IPS-11a (cell line): ENCODE measurements around the gene EYS.
"Not testable (repeated sequence)": the region's sequence is repeated elsewhere in the genome, so short reads cannot be mapped to it uniquely, and the experiment has no call there.

ENCODE experiments used
- H3K4me3 ChIP-seq: one replicate; pipeline ENCODE4 v1.5.1; 2013; ENCODE audit warnings: low read depth, low read length, control low read depth

Gene EYS

DNA sequence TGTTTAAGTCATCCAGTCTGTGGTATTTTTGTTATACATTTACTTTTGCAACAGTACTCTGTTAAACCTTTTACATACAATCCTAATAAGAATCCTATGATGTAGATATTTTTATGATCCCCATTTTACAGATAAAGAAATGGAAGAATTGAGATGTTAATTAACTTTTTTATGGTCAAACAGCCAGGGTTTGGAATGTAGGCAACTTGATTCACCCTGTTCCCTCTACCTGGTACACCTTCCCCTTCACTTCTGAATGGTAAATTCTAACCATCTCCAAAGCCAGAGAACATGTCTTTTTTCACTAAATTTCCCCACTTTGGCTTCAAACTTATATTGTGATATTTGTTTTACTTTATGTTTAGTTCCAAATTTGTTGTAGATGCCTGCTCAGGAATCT is 1771.3 kb downstream of the EYS start:
- H3K4me3 ChIP-seq: no peak overlapping the region

DNA sequence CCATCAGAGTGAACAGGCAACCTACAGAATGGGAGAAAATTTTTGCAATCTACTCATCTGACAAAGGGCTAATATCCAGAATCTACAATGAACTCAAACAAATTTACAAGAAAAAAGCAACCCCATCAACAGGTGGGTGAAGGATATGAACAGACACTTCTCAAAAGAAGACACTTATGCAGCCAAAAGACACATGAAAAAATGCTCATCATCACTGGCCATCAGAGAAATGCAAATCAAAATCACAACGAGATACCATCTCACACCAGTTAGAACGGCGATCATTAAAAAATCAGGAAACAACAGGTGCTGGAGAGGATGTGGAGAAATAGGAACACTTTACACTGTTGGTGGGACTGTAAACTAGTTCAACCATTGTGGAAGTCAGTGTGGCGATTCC is 1773.1 kb downstream of the EYS start:
- H3K4me3 ChIP-seq: not testable (repeated sequence)

DNA sequence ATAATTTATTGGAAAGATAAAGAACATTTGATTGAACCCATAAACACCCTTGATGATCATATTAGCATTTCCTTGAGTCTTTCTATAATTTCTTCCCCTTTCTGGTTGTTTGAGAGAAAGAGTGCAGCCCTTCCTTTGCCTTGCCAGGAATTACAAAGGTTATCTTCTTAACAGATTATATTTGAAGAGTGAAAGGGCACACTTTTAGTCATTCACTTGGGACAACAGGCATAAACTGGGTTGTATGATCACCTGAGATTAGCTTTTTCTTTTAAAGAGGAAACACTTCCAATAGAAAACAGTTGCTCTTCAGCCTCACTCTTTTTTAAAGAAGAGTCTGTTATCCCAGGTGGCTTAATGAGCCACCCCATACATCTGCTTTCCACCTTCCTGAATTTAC is 1776.2 kb downstream of the EYS start:
- no peak overlapping the region for H3K4me3 ChIP-seq

DNA sequence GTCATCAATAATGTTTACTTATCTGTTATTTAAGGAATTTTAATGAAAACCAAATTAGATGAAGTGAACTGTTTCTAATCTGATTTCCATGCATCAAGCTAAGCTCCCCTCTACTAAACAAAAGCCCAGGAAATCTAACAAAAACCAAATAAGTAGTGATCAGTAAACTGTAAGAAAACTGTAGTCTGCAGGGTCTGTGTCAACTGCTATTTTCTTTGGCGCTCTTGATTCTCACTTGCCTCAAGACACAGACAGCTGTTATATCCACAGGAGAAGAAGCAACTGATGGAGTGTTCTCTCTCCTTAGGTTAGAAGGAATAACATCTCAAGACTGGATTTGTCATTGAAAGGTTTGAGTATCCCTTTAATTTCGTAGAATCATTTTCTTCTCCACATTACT is 1777.9 kb downstream of the EYS start:
- no peak overlapping the region for H3K4me3 ChIP-seq

DNA sequence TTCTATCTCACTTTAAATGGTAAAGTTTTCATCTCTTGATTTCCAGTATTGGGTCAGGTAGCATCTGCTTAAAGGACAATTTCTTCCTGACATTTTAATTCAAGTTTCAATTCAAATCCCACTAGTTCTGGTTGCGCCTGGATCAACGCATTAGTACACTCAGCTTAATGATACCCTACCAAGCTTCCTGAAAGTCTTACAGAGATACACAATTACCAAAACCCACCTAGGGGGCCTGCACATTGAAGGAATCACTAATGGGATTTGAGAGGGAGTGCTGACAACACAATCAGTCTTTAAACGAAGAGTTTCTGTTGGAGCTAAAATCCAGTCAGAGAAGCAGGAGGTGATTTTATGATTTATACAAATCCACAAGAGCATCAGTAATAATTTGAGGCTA is 1778.4 kb downstream of the EYS start:
- no peak overlapping the region for H3K4me3 ChIP-seq

DNA sequence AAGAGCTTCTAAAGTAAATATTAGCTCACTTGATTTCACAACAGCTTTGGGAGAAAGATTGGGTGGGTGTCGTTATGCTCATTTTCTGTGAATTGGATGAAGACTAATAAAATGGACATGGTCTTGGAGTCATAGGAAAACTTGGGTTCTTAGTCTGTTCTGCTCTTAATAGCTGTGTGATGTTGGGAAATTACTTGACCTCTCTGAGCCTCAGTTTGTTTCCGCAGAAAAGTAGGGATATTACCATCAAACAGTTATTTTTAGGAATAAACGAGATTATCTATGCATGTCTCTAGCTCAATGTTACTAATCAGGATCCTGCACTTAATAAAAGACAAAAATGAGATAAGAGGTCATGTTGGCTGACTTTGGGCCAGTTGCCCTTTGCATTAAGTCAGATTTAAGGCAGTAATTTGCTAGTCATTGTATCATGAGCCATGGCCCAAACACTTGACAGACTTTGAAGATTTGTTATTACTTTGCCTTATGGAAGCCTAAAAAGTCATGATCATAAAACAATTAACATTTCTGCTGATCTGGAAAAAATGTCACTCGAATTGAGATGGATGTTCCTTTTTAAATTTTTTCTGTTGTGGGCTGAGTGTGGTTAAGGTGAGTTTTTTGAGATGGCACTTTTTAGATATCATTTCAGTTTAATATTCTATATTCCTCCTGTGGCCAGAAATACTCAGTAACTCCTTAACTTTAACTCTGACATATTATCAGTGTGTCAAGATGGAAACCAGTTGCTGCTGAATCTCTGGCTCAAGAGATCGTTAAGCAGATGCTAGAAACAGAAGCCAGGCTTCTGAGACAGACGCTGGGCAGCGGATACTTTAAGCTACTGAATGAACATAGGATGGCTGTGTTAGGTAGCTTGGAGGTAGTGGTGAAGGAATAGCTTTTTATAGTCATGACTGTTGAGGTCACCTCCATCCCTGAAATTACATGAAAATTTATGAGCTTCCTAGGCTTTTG is 1779.8 kb downstream of the EYS start:
- no peak overlapping the region for H3K4me3 ChIP-seq

DNA sequence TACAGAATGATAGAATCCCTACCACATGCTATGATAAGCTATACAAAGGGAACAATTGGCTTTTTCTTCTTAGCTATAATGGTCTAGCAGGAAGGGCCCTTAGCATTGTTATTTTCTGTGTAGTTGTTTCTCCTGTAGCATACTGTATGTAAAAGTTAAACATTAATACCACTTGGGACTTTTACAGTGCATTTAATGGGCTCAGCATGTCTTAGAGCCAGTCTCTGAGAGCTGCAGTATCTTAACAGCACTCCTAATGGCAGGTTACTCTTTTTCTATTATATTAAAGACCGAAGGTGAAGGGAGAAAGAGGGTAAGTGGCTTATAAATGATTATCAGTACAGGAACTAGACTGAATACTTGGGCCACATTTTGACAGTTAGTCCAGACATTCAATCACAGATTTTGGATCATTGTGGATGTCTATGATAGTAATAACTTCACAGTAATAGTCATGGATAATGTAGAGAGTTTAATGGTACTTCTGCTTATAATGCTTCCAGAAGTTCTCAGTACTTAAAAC is 1780.7 kb downstream of the EYS start:
- H3K4me3 ChIP-seq: no peak overlapping the region

DNA sequence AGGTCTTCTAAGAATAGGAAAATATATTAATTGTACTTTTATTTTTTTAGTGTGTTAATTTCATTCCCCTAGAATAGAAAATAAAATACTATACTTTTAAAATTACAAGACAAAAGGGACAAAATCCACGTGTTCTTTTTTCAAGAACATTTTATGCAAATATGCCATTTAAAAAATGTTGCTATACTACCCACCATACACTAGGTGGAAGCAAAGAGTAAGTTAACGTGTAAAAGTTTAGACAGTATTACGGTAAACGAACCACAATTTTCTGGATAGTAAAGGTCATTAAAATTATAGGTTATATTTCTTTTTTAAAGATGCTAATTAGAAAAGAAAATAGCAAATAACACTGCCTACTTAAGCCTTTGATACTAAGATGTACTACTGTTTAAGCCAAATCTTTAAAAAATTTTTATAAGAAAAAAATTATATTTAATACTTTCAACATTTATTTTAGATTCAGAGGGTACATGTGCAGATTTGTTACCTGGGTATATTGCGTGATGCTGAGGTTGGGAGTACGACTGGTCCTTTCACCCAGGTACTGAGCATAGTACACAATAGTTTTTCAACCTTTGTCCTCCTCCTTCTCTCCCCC is 1783.8 kb downstream of the EYS start:
- H3K4me3 ChIP-seq: no peak overlapping the region

DNA sequence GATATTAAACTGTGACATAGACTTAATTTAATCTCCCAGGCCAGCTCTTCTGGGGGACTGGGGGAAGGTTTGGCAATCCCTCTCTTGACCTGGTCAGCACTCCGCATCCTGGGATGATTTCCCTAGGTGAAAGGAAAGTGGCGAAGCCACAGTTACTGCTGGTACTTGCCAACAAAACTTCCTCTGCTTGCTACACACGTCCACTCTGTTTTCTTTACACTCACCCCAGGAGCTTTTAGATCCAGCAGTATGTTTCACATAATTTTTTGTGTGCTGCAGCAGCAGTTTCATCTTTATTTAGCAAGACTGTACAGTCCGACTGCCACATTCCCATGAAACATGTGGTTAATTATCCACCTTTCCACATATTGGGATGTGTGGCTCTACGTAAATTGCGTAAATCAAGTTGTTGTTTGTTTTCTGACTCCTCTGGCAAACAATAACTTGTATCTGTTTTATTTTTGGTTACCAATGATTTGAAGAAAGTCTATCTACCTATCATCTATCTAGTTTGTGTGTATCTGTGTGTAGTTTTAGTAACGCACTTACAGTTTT is 1787.4 kb downstream of the EYS start:
- no peak overlapping the region for H3K4me3 ChIP-seq

DNA sequence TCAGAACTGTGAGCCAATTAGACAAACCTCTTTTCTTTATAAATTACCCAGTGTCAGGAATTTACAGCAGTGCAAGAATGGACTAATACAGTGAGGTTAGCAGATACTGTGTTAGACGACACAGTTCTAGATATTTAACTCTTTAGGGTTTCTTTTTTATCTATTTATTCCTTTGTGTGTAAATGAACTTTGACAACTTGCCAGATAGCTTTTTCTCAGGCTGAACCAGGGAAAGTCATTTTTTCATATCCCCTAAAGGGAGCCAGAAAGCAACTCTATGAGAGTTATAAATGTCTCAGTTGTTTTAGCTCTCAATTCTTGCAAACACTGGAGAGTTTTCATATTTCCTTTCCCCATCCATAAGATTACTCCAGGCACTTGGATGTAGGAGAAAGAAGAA is 1794.1 kb downstream of the EYS start:
- no peak overlapping the region for H3K4me3 ChIP-seq

DNA sequence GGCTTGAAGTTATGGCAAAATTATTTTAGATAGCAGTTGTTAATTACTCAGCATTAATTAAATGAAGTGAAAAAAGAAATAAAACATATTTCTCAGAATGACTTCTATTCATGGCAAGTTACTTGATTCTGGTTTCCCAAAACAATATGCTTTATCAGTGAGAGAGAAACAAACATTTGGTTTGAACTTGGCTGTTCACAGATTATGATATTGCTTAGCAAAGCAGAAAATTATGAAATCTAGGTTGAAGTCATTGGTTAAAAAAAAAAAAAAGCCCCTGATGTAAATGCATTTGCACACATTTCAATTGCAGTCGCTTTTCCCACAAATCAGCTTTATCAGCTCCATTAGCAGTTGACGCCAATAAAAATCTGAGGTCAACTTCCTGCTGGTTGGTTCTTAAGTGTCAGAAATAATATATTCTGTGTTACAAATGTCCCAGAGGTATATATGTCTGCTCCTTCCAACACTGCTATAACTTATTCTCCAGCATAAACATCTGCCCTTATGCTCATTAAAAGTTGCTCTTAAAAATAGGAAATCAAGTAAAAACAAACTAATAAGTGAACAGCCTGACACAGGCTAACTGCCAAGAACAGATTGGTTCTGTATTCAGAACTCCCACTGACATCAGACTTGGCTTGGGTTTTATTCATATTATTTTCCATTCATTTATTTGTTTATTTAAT is 1796.0 kb downstream of the EYS start:
- no peak overlapping the region for H3K4me3 ChIP-seq

DNA sequence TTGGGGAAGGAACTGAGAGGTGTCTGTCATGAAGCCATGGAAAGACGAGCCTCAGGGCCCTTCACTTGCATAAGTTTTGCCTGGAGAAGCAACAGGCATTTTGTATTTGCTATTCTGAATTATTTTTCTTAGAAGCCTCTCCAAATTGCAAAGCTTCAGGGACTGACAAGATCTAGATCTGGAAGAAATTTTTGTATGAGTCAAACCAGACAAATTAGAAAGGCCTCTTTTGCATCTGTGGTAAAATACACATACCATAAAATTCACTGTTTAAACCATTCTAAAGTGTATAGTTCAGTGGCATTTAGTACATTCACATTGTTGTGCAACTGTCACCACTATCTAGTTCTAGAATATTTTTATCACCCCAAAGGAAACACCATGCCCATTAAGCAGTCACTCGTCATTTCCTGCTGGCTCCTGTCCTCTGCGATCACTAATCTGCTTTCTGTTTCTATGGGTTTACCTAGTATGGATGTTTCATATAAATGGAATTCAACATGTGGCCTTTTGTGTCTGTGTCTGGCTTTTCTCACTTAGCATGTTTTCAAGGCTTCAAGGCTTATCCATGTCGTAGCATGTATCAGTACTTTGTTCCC is 1802.3 kb downstream of the EYS start:
- no peak overlapping the region for H3K4me3 ChIP-seq

DNA sequence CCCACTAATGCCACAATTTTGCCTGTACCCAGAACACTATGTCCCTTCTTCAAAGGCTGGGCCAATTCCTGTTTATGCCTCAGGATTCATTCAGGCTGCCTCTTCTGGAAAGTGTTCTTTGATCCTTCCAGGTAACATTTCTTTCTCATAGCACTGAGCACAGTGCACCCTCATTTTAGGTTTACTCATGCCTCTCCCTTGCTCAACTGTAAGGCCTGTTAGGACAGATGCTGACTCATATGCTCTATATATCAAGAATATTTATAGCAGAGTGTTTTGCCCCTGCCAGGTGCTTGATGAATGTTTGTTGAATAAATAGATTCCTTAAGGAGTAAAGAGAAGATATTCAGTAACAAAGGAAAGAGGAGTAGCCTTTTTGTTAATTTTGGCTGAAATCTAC is 1807.5 kb downstream of the EYS start:
- no peak overlapping the region for H3K4me3 ChIP-seq

DNA sequence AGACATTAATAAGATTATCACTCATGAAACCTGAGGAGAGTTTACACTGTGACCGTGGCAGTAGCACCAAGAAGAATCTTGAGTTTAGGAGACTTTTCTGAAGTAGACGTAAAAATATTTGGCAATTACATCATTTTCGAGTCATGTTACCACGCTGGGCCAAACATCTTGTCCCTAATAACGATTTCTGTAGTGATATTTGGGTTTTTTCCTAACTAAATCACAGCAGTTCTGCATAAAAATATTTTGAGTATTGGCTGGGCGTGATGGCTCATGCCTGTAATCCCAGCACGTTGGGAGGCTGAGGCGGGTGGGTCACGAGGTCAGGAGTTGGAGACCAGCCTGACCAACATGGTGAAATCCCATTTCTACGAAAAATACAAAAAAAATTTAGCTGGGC is 1809.1 kb downstream of the EYS start:
- no peak overlapping the region for H3K4me3 ChIP-seq

DNA sequence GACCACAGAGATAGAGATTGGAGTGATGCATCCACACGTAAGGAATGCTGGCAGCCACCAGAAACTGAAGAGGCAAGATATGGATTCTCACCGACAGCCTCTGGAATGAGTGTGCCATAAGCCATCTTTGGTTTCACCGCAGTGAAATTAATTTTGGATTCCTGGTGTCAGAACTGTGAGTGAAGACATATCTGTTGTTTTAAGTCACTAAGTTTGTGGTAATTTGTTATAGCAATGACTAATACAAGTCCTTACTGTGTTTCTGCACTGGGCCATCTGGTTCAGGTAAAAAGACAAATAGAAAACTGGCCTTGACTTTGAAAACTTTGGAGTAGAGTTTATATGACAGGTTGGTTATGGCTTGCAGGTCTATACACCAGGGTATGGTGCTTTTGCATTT is 1809.6 kb downstream of the EYS start:
- no peak overlapping the region for H3K4me3 ChIP-seq

DNA sequence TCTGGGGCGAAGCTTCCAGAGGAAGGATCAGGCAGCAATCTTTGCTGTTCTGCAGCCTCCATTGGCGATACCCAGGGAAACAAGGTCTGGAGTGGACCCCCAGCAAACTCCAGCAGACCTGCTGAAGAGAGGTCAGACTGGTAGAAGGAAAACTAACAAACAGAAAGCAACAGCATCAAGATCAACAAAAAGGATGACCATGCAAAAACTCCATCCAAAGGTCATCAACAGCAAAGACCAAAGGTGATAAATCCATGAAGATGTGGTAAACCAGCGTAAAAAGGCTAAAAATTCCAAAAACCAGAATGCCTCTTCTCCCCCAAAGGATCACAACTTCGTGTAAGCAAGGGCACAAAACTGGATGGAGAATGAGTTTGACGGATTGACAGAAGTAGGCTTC is 1818.6 kb downstream of the EYS start:
- H3K4me3 ChIP-seq: no peak overlapping the region

DNA sequence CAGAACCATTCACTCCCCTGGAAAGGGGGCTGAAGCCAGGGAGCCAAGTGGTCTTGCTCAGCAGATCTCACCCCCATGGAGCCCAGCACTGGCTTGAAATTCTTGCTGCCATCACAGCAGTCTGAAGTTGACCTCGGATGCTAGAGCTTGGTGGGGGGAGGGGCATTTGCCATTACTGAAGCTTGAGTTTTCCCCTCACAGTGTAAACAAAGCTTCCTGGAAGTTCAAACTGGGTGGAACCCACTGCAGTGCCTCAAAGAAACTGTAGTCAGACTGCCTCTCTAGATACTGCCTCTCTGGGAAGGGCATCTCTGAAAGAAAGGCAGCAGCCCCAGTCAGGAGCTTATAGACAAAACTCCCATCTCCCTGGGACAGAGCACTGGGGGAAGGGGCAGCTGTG is 1819.2 kb downstream of the EYS start:
- H3K4me3 ChIP-seq: not testable (repeated sequence)

DNA sequence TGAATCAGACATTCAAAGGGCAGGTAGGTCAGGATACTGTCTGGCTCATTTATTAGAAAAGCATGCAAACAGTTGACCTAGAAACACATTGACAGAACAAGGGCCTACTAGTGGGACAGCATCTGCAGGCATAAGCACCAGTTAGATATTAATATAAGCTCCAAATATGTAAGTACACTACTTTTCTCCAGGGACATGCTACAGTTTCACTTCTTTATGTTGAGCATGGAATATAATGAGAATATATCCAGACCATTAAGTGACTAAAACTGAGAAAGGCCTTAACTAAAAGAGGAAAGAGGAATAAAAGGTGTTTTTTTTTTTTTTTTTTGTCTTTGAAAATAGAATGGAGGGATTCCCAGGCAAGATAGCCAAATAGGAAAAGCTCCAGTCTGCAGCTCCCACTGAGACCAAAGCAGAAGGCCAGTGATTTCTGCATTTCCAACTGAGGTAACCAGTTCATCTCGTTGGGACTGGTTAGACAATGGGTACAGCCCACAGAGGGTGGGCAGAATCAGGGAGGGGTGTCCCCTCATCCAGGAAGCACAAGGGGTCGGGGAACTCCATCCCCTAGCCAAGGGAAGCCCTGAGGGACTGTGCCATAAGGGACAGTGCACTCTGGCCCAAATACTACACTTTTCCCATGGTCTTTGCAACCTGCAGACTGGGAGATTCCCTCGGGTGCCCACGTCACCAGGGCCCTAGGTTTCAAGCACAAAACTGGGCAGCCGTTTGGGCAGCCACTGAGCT is 1819.8 kb downstream of the EYS start:
- H3K4me3 ChIP-seq: no peak overlapping the region

DNA sequence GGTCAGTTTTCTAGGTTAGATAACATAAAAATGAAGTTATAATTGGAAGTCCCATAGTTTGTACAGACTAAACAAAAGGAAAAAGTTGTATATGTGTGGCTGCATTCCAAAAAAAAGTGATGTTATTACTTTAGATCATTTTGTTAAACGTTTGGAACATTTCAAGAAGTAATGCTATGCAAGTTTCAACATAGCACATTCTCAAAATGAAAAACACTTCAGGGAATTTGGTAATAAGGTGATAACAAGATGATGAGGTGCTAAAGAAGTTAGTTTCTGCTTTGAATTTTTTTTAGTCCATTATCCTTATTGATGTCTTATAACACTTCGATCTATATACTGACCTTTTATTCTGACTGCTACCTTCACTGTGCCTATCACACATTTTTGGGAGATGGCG is 1820.7 kb downstream of the EYS start:
- no peak overlapping the region for H3K4me3 ChIP-seq

DNA sequence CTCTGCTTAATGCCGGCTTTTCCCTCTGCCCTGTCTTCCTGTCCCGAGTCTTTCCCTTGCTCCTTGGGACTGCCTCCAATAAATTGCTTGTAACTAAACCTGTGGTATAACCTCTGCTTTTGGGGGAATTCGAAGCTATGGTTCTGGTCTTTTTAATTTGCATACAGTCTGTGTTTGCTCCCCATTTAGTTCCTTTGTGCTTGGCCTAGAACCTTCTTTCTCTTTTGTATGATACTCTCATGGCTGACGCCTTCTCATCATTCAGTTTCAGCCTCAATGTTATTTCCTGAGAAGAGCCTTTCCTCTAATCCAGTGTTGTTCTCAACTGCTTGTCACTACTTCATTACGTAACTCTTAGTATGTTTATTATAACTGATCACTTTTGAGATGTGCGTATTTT is 1823.4 kb downstream of the EYS start:
- H3K4me3 ChIP-seq: no peak overlapping the region
